Activated CD8-positive, alpha-beta memory T cell treated with anti-CD3 and anti-CD28 coated beads for 4 hours (primary cell): ENCODE data around the gene ACBD7.

Source experiments
- DNase-seq, 2 donors: peaks; one replicate each; pipeline ENCODE4 v3.0.0-alpha.2; 2020; ENCODE audit warnings: low read depth in 2 of 2

The ACBD7 gene

GRCh38 chr10:15091418-15091817 lies 2.8 kb upstream of the ACBD7 start:
- DNase-seq, result no peak

- DNase-seq, result no peak
Observed at GRCh38 chr10:15084502-15084922, 4.1 kb downstream of the ACBD7 start.

- no peak for DNase-seq
Observed at GRCh38 chr10:15083674-15084501, 4.7 kb downstream of the ACBD7 start.

- DNase-seq, result no peak
Observed at GRCh38 chr10:15075421-15075820, 13.2 kb downstream of the ACBD7 start.

- DNase-seq, result no peak
Observed at GRCh38 chr10:15072358-15072757, 16.2 kb downstream of the ACBD7 start.

- no peak for DNase-seq
Observed at GRCh38 chr10:15069230-15069629, 19.3 kb downstream of the ACBD7 start.

- DNase-seq, result no peak
Observed at GRCh38 chr10:15068802-15069201, 19.8 kb downstream of the ACBD7 start.

- no peak for DNase-seq
Observed at GRCh38 chr10:15067154-15067553, 21.4 kb downstream of the ACBD7 start.

- no peak for DNase-seq
Observed at GRCh38 chr10:15060638-15061037, 27.9 kb downstream of the ACBD7 start.

GRCh38 chr10:15059914-15060313 lies 28.7 kb downstream of the ACBD7 start:
- DNase-seq, result no peak

GRCh38 chr10:15058689-15059088 lies 29.9 kb downstream of the ACBD7 start:
- DNase-seq, result no peak

GRCh38 chr10:15053061-15053460 lies 35.5 kb downstream of the ACBD7 start:
- DNase-seq, result no peak

- DNase-seq, result no peak
Observed at GRCh38 chr10:15052121-15052520, 36.5 kb downstream of the ACBD7 start.

- DNase-seq, result no peak
Observed at GRCh38 chr10:15049533-15049932, 39.0 kb downstream of the ACBD7 start.

GRCh38 chr10:15046626-15047025 lies 42.0 kb downstream of the ACBD7 start:
- no peak for DNase-seq

- DNase-seq, result no peak
Observed at GRCh38 chr10:15045380-15045779, 43.2 kb downstream of the ACBD7 start.

GRCh38 chr10:15043674-15044073 lies 44.9 kb downstream of the ACBD7 start, which contains the start of gene OLAH:
Gene OLAH, plus strand, starts transcription at chr10:15043943. Its CDS starts 3,346 bp downstream, at chr10:15047289.
- no peak for DNase-seq

- no peak for DNase-seq
Observed at GRCh38 chr10:15038416-15038815, 50.2 kb downstream of the ACBD7 start.

GRCh38 chr10:15037691-15038090 lies 50.9 kb downstream of the ACBD7 start:
- no peak for DNase-seq

- DNase-seq, result no peak
Observed at GRCh38 chr10:15035385-15036301, 52.9 kb downstream of the ACBD7 start.

GRCh38 chr10:15027741-15028140 lies 60.8 kb downstream of the ACBD7 start:
- no peak for DNase-seq
